MM.1S (cell line): ENCODE measurements around the gene RFX7.

ENCODE experiments used
- CTCF ChIP-seq: fragments of 300-600 bp; sonication (generic); IDR thresholded peaks from 2 replicates; pipeline ENCODE4 v1.5.1; 2016; ENCODE audit warnings: antibody characterized with exemption, low read length, mixed read lengths
- EZH2 ChIP-seq: fragments of 300-600 bp; sonication (generic); optimal IDR thresholded peaks from 2 replicates; pipeline ENCODE3; 2017; ENCODE audit warnings: low read depth, mild to moderate bottlenecking, antibody characterized with exemption, low read length, mixed read lengths

GRCh38 chr15:56208641-56209155 lies 35.0 kb downstream of the RFX7 start:
- TF ChIP-seq EZH2 (no peak), CTCF (no peak)
